ENCODE data around the gene ZFHX3.

The ZFHX3 gene

GRCh38 chr16:73063854-73064211 lies 15.9 kb upstream of the ZFHX3 start:
- H3K4me3 ChIP-seq (ENCODE audit: low read length) = no peak overlapping the region
- DNase-seq (ENCODE audit: low read depth) = no peak
- TF ChIP-seq CTCF (conservative IDR thresholded peaks at IDR 0.05; ENCODE audit: low read depth, low read length) = no peak

- TF ChIP-seq CTCF (conservative IDR thresholded peaks at IDR 0.05; ENCODE audit: low read depth, low read length) = no peak
- DNase-seq (ENCODE audit: low read depth) = no peak
- H3K4me3 ChIP-seq (ENCODE audit: low read length) = peak overlapping the region; percentile 24
Measured at GRCh38 chr16:73062743-73063733, 15.1 kb upstream of the ZFHX3 start.

GRCh38 chr16:73062001-73062616 lies 14.2 kb upstream of the ZFHX3 start:
- DNase-seq (ENCODE audit: low read depth) = no peak
- no peak overlapping the region for H3K4me3 ChIP-seq (ENCODE audit: low read length)
- TF ChIP-seq CTCF (conservative IDR thresholded peaks at IDR 0.05; ENCODE audit: low read depth, low read length) = no peak

- H3K4me3 ChIP-seq (ENCODE audit: low read length) = no peak overlapping the region
- DNase-seq (ENCODE audit: low read depth) = no peak
Measured at GRCh38 chr16:73060892-73061490, 13.1 kb upstream of the ZFHX3 start.

GRCh38 chr16:73059779-73060615 lies 12.1 kb upstream of the ZFHX3 start:
- no peak for DNase-seq (ENCODE audit: low read depth)
- peak overlapping the region; percentile 85 for H3K4me3 ChIP-seq (ENCODE audit: low read length)
- TF ChIP-seq CTCF (conservative IDR thresholded peaks at IDR 0.05; ENCODE audit: low read depth, low read length) = no peak

More at GRCh38 chr16:73060892-73061490, 13.1 kb upstream of the ZFHX3 start:
- no peak for TF ChIP-seq CTCF (conservative IDR thresholded peaks at IDR 0.05; ENCODE audit: low read depth, low read length)

- TF ChIP-seq CTCF (conservative IDR thresholded peaks at IDR 0.05; ENCODE audit: low read depth, low read length) = no peak
- no peak for DNase-seq (ENCODE audit: low read depth)
Measured at GRCh38 chr16:73058616-73059409, 10.9 kb upstream of the ZFHX3 start.

More at GRCh38 chr16:73058616-73059409, 10.9 kb upstream of the ZFHX3 start:
- peak overlapping the region; percentile 85 for H3K4me3 ChIP-seq (ENCODE audit: low read length)
